ENCODE data around the gene ADTRP.
"Not testable (repeated sequence)": the region's sequence is repeated elsewhere in the genome, so short reads cannot be mapped to it uniquely, and the experiment has no call there.

Gene ADTRP

DNA sequence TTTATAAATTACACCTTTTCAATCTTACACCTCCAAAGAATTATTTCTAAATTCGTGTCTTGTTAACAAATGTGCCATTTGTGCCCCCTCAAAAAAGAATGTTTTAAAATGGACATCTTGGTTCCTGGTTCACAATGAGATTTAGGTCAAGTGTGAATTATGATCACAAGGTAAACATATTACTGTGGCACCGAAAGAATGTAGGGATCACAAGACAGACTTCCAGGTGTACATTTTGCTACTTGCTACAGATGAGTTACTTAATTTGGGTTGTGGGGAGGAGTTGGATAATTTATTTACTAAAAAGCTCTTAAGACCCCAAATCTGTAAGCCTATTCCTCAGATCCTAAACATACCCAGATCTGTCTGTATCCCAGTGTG, 25.0 kb upstream of the ADTRP start:
- DNase-seq (ENCODE audit: low read depth) = no peak

DNA sequence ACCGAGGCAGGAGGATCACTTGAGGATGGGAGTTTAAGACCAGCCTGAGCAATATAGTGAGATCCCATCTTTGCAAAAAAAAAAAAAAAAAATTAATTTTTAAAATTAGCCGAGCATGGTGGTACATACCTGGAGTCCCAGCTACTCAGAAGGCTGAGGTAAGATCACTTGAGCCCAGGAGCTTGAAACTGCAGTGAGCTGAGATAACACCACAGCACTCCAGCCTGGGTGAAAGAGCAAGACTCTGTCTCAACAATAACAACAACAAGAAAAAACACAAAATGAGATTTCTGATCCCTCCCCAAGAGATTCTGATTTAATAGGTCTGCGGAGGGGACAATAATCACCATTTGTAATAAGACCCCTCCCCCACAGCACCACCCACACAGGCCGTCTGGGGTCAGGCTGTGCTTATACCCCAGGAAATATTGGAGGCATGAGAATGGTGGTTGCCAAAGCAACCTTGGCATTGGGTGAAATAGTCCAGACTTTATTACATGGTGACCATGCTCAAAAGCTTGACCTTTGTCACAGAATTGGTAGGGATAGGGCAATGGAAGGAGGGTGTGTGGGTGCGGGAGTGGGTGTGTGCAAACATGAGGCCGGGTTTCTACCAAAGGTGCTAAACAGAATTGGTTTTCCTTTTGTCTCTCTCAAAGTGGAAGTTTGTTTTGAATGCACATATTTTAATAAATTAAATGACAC, 24.4 kb upstream of the ADTRP start:
- DNase-seq (ENCODE audit: low read depth) = no peak

DNA sequence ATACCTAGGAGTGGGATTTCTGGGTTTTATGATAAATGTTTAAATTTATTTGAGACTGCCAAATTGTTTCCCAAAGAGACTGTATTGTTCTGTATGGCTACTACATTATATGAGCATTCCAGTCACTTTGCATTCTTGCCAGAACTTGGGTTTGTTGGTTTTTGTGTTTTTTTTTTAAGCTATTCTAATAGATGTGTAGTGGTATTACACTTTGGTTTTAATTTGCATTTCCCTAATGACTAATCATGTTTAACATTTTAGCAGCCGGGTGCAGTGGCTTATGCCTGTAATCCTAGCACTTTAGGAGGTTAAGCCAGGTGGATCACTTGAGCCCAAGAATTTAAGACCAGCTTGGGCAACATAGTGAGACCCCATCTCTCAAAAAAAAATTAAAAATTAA, 21.9 kb upstream of the ADTRP start:
- not testable (repeated sequence) for DNase-seq (ENCODE audit: low read depth)

DNA sequence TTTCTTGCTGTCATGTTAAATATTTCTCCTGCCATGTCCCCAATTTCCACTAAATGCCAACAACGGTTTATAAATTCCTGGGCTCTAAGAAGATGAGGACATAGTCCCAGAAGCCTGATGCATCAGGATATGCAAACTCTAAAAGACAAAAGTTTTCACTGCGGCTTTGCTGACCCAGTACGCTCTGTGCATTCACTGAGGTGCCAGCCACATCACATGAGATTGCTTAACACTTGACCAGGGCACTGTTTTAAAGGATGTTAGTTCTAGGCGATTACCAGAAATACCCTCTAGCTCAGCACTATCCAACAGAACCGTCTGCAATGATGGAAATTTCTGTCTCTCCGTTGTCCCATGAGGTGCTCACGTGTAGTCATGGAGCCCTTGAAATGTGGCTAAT, 19.9 kb upstream of the ADTRP start:
- DNase-seq (ENCODE audit: low read depth) = no peak

DNA sequence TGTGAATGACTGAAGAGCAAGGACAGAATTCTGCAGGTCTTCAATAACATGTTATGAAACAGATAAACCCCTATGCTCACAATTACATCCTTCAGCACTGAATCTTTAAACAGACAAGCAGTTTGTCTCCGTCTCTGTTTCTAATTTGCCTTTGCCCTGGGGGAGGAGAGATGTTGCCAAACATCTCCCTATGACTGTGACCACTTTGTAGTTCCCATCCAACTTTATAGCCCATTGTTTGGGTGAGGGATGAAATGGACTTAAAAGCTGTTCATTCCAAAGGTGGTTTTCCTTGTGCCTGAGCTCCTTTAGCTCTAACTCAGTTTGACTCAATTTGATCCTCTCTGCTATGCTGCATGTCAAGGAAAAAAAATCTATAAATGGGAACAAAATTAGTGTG, 19.5 kb upstream of the ADTRP start:
- no peak for DNase-seq (ENCODE audit: low read depth)

DNA sequence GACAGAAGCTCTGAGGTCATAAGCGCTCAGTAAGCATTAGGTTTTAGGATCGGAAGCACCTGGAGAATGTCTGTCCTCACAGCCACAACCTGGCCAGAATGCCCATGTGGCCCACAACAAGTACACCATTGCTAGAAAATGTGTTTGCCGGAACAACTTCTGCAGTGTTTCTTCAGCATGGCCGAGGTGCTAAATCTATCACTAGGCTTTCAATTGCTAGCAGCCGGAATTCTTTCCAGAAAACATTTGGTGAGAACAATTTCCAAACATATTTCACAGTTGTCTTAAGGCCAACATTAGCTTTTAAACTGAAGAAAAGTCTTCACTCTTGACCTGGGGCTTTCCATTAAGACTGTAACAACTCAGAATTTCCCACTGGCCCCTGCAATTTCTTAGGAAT, 18.2 kb upstream of the ADTRP start:
- DNase-seq (ENCODE audit: low read depth) = no peak

DNA sequence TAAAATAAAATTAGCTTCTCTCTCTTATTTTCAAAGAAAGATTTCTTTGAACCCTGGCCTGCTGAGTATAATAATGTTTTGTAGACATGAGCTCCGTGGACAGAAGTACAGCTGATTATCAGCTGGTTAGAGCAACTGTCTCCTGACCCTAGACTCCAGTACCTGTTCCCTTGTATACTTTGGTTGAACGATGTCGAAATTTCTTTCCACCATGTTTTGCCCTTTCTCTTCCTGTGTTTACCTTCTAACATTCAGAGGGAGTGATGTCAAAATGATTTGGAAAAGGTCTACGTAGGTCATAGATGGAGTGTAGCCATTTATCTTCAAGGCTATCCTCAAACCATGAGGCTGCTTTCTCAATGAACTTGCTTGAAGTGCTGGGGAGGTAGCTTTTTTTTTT, 16.8 kb upstream of the ADTRP start:
- DNase-seq (ENCODE audit: low read depth) = no peak

DNA sequence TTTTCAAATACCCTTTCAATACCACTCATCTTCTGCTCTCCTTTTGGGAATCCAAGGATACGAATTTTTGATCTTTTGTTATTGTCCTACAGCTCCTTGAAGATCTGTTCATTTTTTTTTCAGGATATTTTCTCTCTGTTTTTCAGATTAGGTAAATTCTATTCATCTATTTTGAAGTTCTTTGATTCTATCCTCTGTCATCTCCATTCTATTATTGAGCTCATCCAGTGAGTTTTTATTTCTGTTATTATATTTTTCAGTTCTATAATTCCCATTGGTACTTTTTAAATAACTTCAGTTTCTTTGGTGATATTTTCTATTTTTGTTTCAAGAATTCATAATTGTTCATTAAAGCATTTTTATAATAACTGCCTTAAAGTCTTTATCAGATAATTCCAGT, 14.7 kb upstream of the ADTRP start:
- no peak for DNase-seq (ENCODE audit: low read depth)

DNA sequence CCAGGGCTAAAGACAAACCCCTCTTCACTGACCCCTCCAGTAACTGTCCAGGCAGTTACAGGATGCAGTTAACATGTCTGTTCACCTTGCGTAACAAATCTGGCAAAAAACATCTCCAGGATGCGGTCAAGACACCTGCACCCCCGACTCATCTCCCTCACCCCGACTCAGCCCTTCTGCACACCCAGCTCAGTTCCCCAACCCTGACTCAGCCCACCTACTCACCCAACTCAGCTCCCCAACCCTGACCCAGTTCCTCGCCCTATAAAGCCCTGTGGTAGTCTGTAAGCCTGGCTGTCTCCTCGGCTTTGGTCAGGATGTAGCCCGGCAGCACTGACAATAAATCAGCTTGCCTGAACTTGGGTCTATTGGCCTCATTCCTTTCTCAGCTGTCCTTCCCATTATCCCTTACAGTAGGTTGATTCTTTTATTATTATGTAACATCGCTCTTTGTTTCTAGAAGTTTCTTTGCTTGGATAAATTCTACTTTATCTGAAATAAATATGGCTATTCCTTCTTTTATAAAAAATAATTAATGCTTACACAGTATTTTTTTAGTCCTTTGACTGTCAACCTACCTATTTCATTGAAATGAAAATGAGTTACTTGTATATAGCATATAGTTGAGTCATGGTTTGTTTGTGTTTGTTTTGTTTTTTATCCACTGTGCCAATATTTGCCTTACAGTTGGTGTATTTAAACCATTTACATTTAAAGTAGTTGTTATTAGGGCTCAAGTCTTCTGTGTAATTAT, 12.9 kb upstream of the ADTRP start:
- no peak for DNase-seq (ENCODE audit: low read depth)

DNA sequence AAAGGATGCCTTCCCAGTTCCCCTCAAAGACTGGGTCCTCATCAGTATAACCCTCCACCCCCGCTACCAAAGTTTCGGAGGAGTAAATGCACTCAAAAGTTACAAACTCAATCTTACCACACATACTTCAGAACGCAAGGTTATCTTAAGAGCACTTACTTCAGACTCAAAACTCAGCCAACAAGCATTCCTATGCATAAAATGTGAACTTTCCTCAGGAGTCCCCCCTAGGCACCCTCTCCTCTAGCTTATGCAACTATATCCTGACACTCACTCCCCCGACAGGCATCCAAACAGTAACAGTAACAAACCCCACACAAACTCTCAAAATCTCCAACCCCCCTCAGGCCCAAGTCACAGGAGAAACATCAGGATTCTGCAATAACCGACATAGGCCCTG, 11.1 kb upstream of the ADTRP start:
- DNase-seq (ENCODE audit: low read depth) = no peak

DNA sequence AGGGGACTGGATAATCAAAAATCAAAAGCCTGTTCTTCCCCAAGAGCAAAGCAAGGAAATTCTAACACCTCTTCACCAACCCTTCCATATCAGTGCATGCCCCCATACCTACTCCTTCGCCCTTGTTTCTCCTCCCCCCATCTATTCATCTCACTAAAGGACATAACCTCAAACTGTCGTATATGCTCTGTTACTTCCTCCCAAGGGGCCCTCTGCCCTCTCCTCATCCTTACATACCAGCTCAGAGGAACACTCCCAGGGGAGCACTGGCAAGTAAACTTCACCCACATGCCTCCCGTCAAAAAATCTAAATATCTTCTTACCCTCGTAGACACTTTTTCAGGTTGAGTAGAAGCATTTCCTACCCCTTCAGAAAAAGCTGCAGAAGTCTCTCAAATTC, 9.4 kb upstream of the ADTRP start:
- no peak for DNase-seq (ENCODE audit: low read depth)

DNA sequence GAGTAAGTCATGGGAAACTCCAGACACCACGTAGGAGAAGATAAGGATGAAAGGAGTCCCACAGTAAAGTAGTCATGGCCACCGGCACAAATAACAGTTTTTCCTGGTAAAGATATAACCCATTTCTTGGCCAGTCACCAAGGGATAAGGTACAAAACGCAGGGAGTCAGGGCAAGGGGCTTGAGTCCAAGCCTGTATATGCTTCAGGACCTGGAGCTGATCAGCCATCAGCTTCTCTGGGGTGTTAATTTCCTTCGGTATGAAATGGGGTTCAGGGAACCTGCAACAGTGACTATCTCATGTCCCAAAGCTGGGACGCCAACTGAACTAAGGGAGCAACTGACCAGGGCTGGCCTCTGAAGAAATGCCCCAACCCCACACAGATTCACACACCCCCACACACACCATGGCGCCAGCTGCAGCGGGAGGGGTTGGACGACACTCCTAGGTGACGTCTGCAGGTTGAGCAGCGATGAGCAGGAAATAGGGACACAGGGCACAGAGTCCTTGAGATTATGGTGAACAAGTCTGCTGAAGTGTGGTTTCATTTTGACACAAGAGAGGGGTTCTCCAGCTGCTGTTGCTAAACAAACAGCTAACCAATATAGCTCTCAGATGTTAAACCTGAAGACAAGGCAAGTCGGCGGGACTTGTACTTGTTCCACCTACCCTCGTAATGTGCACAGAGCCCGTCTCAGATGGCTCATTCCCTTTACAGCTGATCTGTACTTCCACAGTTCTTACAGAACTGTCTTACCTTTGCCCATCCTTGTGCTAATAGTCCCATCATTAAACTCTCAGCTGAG, 7.4 kb upstream of the ADTRP start:
- DNase-seq (ENCODE audit: low read depth) = no peak

DNA sequence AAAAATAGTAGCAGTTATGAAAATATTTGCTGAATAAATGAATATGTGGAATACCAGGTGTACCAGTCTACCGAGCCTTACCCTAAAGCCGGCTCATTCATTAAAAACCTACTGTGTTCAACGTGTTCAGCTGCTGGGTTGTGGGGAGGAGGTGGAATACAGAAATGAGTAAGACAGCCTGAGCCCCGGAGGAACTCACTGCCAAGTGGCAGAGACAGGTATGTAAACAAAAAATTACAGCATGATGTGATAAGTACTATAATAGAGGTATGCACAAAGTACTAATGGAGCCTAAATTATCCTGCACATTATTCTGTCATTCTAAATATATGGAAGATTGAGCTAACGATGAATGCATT, 6.8 kb upstream of the ADTRP start:
- no peak for DNase-seq (ENCODE audit: low read depth)

DNA sequence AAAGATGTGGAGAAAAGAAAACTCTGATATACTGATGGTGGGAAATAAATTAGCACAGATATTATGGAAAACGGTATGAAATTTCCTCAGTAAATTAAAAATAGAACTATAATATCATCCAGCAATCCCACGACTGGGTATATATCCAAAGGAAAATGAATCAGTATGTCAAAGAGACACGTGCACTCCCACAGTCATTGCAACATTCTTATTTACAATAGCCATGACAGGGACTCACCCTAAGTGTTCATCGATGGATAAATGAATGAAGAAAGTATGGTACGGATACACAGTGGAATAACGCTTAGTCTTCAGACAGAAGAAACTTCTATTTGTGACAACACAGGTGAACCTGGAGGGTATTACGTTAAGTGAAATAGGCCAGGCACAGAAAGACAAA, 5.7 kb upstream of the ADTRP start:
- DNase-seq (ENCODE audit: low read depth) = no peak

DNA sequence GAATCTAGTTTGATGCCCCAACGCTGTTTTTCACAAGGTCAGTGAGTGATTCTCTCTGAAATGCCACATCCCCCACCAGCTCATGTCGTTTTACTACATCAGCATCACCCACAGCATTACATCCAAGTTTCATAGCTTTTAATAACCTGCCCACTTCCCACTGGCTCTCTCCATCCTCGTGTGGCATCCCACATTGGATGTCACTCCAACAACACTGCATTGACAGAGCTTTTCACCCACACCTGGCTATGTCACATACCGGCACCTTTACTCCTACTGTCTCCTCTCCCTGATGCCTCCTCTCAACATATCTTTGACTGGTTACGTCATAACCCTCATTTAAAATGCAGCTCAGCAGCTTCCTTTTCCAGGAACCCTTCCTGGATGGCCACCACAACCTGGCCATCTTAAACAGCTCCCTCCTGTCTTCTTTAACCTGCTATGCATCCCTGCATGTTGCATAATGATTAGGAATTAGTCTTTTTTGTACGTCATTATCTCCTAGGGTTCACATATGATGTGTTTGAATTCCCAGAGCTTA, 5.0 kb upstream of the ADTRP start:
- no peak for DNase-seq (ENCODE audit: low read depth)

DNA sequence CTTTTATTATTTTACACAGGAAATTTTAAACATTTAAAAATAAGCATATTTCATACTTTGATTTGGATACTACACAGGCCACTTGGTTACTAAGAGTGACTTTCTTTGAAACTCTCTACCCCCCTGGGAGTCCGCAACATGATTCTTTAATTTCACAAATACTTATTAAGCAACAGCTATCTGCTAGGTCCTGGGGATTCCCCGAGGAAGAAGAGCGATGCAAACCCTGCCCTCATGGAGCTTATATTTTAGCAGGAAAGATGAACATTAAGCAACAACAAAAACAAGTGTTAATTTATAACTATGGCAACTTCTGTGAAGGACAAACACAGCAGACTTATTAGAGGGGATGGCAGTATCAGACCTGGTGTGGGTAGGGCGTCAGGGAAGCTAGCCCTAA, 3.9 kb upstream of the ADTRP start:
- DNase-seq (ENCODE audit: low read depth) = no peak

DNA sequence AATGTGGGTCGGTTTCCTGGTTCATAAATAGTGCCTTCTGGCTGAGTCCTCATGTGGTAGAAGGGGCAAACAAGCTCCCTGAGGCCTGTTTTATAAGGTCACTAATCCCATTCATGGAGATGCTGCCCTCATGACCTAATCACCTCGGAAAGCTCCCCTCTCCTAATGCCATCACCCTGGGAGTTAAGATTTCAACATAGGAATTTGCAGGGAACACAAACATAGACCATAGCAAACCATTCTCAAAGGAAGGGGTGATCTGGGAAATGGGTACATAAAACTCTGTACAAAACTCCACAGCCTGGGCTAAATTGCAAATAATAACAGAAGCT, 1.5 kb upstream of the ADTRP start:
- DNase-seq (ENCODE audit: low read depth) = no peak

DNA sequence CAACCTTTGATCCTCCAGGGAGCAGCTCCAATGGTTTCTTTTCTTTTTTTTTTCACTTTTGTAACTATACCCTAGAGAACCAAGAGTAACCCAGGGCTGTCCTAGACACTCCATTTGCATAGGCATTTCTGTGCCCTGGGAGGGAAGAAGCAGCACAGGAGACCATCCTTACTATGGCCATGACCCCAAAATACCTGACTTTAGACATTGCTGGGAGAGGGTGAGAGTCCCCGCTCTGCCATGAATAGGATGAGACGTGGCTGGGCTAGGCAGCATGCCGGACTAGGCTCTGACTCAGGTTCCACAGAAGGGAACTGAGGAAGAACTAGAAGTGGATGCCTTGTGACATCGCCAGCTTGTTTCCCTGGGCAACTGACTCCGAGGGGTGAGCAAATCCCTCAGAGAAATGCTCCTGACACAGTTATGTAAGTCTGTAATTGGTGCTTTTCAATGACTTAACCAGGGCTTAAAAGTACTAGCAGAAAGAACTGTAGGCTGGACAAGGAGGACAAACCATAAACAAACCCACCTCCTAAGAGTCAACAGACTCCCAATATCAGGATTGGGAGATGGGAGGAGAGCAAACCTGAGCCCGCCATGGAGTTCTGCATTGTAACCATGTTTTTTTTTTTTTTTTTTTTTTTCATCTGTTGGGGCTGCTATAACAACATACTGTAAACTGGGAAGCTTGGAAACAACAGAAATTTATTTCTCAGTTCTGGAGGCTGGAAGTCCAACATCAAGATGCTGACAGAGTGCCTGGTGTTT, 910 bp upstream of the ADTRP start:
- no peak for DNase-seq (ENCODE audit: low read depth)

DNA sequence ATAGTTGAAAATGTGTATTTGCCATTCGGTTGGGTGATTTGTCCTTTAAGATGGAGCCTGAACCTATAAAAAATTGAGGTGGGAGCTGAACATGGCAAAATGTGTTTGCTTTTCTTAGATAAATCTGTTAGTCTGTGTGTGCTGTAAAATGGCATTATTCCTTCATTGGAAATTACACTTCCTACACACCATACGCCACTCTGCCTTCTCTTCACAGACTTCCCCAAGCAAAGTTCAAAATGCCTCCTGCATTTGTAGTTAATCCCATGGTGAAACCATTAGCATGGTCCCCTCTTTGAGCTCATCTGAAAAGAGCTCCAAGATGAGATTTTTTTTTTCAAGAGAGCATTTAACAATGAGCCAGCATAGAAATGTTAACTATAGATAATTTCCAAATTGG, 567 bp downstream of the ADTRP start:
- no peak for DNase-seq (ENCODE audit: low read depth)

DNA sequence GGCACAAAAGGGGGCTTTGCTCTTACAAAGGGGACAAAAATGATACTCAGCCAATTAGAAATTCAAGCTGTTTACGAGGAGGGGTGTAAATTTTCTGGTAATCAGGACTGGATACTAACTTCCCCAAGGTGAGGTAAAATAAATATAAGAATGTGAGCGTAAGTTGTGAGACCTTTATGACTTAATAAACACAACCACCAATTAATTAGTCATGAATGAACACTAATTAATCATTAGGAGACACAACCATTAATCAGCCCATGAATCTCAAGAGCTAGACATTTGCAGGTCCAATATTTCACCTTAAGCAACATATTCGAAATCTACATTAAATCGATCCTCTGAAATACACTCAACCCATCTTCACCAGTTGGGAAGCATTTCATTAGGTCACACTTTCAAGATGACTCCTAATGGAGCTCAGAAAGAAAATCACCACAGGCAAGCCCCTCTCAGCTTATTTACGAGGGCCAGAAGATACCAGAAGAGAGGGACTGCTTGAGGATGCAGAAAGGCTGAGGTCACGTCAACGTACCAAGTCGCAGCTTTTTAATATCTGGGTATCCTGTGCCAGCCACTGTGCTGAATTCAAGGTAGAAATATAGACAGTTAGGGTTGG, 2.7 kb downstream of the ADTRP start:
- DNase-seq (ENCODE audit: low read depth) = no peak

DNA sequence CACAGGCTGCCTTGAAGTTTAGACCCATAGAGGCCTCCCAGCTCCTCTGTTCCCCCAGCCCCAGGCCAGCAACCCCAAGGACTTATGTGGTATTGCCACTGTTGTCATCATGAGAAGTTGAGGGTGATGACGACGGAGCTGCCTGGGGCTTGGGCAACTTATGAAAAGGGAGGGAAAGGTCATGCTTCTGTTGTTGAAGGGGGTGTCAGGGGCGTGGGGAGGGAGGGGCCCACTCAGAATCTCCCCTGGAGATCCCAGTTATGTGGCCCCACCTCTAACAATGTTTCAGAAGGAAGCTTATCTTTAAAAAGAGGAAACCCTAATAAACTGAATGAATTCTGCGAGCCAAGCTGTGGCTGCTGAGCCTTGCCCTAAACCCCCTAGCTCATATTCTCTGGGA, 4.2 kb downstream of the ADTRP start:
- no peak for DNase-seq (ENCODE audit: low read depth)

DNA sequence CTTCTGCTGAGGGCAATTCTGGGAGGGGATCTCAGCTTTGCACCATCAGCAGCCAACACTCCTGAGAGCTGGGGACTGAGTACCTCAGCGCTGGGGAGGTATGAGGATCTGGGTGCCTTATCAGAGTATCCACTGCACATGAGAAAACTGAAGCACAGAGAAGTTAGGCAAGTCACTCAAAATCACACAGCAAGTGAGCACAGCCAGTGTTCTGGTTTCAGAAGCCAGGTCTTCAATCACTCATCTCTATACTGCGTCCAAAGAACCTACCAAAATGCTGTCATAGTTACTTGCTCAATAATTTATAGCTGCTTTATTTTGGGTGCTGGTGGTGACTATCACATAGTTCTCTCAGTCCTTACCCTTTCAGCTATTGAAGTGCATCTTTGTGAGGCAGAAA, 5.0 kb downstream of the ADTRP start:
- DNase-seq (ENCODE audit: low read depth) = no peak

All from stimulated activated CD4-positive, alpha-beta T cell treated with anti-CD3 and anti-CD28 coated beads, Interleukin-2, amount 100 ng/mL, for 4 hours (primary cell).